GM20000 (cell line): ENCODE data around the gene ZNF23.

Experiments used
- DNase-seq: peaks from one replicate; pipeline ENCODE4 v3.0.0; 2012; ENCODE audit warnings: low spot score
- TF ChIP-seq, protein P1 (sequence below): IDR thresholded peaks from 2 replicates; pipeline ENCODE4 v1.5.1; 2012; ENCODE audit warnings: mild to moderate bottlenecking, control low read depth; ENCODE audit errors: extremely low read depth, missing control alignments

Gene ZNF23

DNA sequence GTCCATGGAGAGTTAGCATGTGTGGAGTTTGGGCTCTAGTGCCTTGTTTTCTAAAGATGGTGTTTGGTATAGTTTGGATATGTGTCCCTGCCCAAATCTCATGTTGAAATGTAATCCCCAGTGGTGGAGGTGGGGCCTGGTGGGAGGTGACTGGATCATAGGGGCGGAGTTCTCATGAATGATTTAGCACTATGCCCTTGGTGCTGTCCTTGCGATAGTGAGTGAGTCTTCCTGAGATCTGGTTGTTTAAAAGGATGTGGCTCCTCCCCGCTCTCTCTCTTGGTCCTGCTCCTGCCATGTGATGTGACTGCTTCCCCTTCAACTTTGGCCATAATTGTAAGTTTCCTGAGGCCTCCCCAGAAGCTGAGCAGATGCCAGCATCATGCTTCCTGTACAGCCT lies 36.0 kb upstream of the ZNF23 start:
- TF ChIP-seq, protein P1, sequence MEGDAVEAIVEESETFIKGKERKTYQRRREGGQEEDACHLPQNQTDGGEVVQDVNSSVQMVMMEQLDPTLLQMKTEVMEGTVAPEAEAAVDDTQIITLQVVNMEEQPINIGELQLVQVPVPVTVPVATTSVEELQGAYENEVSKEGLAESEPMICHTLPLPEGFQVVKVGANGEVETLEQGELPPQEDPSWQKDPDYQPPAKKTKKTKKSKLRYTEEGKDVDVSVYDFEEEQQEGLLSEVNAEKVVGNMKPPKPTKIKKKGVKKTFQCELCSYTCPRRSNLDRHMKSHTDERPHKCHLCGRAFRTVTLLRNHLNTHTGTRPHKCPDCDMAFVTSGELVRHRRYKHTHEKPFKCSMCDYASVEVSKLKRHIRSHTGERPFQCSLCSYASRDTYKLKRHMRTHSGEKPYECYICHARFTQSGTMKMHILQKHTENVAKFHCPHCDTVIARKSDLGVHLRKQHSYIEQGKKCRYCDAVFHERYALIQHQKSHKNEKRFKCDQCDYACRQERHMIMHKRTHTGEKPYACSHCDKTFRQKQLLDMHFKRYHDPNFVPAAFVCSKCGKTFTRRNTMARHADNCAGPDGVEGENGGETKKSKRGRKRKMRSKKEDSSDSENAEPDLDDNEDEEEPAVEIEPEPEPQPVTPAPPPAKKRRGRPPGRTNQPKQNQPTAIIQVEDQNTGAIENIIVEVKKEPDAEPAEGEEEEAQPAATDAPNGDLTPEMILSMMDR, result no peak
- DNase-seq, result no peak

DNA sequence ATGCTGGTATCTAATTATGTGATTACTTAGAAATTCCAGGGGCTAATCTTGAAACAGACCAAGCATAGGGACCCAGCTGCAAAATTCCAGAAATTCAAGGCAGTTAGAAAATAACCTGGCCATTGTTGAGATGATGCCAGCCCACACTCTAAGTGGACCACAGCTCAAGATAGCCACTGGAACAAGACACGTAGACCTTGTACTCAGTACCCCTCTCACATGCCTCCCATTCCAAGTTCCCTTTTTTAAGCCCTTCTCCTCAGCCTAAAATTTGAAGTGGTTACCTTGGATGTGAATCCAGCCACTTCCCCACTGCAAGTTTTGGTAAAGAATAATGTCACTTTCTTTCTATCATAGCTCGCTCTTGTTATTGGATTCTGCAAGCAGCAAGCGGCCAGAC lies 31.2 kb upstream of the ZNF23 start:
- DNase-seq, result no peak
- TF ChIP-seq, protein P1, result no peak

DNA sequence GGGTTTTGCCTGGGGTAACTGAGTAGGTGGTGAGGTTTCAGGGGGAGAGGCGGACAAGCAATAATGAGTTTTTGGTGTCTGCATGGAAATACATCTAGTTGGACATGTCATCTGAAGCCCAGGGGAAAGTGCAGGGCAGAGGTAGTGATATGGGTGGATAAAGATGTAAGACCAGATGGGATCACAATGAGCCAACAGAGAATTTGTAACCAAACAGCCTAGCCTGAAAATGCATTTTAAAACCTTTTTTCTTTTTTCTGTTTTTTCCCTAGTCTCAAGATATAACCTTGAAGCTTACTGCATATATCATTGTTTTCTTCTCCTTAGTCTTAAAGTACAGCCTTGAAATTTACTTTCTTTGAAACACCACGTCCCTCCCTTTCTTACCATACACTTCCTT lies 30.7 kb upstream of the ZNF23 start:
- TF ChIP-seq, protein P1, result no peak
- DNase-seq, result no peak

DNA sequence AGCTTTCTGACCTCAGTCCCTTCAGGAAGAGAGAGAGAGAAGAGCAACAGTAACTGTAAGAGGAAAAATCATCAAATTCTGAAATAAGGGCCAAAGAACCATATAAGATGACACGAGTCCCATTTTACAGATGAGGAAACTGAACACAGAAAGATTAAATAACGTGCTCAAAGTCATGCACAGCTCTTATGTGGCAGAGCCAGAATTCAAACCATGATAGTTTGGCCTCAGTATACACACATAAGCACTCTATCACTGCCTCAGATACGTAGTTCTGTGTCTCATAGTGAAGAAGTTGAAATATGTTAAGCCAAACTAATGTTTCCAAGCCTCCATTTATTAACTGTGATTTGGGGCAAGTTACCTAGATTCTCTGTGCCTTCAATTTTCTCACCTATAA lies 29.0 kb upstream of the ZNF23 start:
- TF ChIP-seq, protein P1, result no peak
- DNase-seq, result no peak

DNA sequence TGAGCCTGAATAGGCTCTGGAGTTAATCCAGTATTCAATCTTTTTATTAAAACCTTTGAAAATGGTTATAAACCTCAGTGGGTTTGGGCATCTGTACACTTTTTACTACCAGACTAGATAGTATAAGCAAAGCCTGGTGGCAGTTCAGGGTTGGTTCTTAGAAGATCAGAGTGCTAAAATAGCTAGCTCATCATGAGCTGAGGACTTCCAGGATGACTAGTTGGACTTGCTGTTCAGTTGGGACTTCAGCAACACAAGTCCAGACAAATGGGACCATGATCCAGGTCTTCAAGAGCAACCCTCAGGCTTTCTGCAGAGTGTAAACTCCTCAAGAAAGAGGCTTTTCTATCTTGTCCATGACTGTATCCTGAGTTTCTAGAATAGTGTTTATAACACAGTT lies 28.3 kb upstream of the ZNF23 start:
- TF ChIP-seq, protein P1, result no peak
- DNase-seq, result no peak

DNA sequence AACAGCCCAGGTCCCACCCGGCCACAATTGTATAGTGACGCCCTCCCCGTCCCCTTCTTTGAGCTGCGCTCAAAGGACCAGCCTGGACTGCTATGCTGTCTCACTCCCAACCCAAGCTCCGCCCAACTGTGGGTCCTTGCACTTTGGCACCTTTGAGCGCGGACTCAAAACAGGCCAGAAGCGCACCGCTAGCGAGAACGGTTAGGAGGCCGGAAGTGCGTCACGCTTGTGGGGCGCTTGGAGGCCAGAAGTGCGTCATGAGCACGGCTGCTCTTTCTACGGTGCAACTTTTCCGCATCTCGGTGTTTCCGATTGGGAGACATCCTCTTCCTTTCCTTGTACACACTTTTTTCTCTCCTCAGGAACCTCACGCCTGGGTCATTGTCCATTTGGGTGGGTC lies 27.1 kb upstream of the ZNF23 start, which contains the start of gene ZNF19:
Gene ZNF19, minus strand, starts transcription at position 203 of the 400 bp plus-strand sequence. CDS start 7,210 bp downstream, outside the sequence.
- no peak for DNase-seq
- TF ChIP-seq, protein P1, result no peak

DNA sequence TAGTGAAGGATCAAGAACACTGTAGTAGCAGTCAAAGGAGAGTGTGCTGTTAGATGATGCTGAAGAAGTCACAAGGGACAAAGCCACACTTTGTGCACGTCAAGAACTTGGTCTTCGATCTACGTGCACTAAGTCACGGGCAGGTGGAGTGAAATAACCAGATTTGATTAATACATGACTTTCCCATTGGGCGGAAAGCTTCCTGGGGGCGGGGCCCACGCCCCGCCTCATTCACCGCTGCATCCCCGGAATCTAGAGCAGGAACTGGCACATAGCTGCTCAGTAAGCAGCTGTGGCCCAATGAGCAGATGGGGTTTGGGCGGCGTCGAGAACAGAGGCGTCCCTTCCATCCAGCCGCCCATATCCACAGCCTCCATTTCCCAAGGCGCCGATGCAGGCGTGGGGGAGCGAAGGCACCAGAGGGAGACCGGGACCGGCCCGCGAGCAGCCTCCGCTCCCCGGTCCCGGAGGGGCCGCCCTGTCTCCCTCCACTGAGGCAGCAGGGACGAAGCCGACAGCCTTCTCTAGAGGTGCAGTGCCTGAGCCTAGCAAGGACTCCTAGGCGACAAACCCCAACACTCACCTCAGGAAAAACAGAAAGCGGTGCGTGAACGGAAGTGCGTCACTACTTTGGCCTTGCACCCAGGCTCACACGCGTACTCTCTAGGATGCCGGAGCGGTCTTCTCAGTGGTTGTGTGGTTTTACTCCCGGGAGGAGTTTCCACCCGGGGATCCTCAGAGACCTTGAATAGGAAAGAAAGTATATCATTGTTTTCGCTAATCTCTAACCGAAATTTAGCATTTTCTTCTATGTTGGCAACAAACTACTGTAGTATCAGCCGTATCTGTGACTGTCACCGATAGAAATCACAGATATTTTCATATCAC lies 22.2 kb upstream of the ZNF23 start:
- DNase-seq, result peak; percentile 80
- TF ChIP-seq, protein P1, result no peak
